GM19438 (cell line): ENCODE data around the gene ITGB1.

Source experiments
- ATAC-seq: cut with Tn5 transposase; IDR thresholded peaks from one replicate; pipeline ENCODE4 v1.9.1; 2021; ENCODE audit warnings: low read depth; ENCODE audit not compliant: unreplicated experiment

The ITGB1 gene

GRCh38 chr10:32956365-32957197 lies 1.4 kb downstream of the ITGB1 start:
- ATAC-seq = no peak

GRCh38 chr10:32955790-32956189 lies 2.2 kb downstream of the ITGB1 start:
- no peak for ATAC-seq

- no peak for ATAC-seq
Measured at GRCh38 chr10:32955299-32955772, 2.7 kb downstream of the ITGB1 start.

GRCh38 chr10:32954545-32955298 lies 3.3 kb downstream of the ITGB1 start:
- ATAC-seq = no peak

GRCh38 chr10:32954080-32954479 lies 4.0 kb downstream of the ITGB1 start:
- ATAC-seq = no peak

- no peak for ATAC-seq
Measured at GRCh38 chr10:32953277-32953927, 4.6 kb downstream of the ITGB1 start.

- no peak for ATAC-seq
Measured at GRCh38 chr10:32952541-32953276, 5.3 kb downstream of the ITGB1 start.

GRCh38 chr10:32952094-32952493 lies 5.9 kb downstream of the ITGB1 start:
- ATAC-seq = no peak

- ATAC-seq = no peak
Measured at GRCh38 chr10:32951111-32951510, 6.9 kb downstream of the ITGB1 start.

GRCh38 chr10:32950591-32951108 lies 7.4 kb downstream of the ITGB1 start:
- no peak for ATAC-seq

GRCh38 chr10:32949221-32949678 lies 8.8 kb downstream of the ITGB1 start:
- no peak for ATAC-seq

GRCh38 chr10:32948451-32948850 lies 9.6 kb downstream of the ITGB1 start:
- no peak for ATAC-seq

GRCh38 chr10:32947586-32947985 lies 10.4 kb downstream of the ITGB1 start:
- no peak for ATAC-seq

- ATAC-seq = no peak
Measured at GRCh38 chr10:32946108-32946507, 11.9 kb downstream of the ITGB1 start.

- ATAC-seq = peak; percentile 58
Measured at GRCh38 chr10:32943854-32944661, 14.0 kb downstream of the ITGB1 start.

GRCh38 chr10:32943395-32943794 lies 14.6 kb downstream of the ITGB1 start:
- ATAC-seq = peak; percentile 57

GRCh38 chr10:32942081-32942480 lies 15.9 kb downstream of the ITGB1 start:
- no peak for ATAC-seq

- no peak for ATAC-seq
Measured at GRCh38 chr10:32941357-32941756, 16.7 kb downstream of the ITGB1 start.
